ENCODE measurements around the gene LSM7.

GRCh38 chr19:2357279-2358206, 29.2 kb upstream of the LSM7 start:
- TF ChIP-seq CTCF (IDR thresholded peaks at IDR 0.05) (no peak), EZH2 (IDR thresholded peaks at IDR 0.05) (no peak)
